GM12865 (cell line): ENCODE data around the gene LTC4S.

Experiments
- DNase-seq: peaks from one replicate; pipeline ENCODE4 v3.0.0; 2010; ENCODE audit warnings: low read depth
- H3K4me3 ChIP-seq: 2 replicates; pipeline ENCODE4 v1.5.1; 2011; ENCODE audit warnings: mild to moderate bottlenecking, low read depth, low read length, control low read depth
- TF ChIP-seq, protein P1 (sequence below): IDR thresholded peaks from 2 replicates; pipeline ENCODE4 v1.5.1; 2011; ENCODE audit warnings: low read length, control low read depth, low read depth, inconsistent platforms; ENCODE audit not compliant: insufficient read depth; ENCODE audit errors: missing control alignments

The LTC4S gene

DNA sequence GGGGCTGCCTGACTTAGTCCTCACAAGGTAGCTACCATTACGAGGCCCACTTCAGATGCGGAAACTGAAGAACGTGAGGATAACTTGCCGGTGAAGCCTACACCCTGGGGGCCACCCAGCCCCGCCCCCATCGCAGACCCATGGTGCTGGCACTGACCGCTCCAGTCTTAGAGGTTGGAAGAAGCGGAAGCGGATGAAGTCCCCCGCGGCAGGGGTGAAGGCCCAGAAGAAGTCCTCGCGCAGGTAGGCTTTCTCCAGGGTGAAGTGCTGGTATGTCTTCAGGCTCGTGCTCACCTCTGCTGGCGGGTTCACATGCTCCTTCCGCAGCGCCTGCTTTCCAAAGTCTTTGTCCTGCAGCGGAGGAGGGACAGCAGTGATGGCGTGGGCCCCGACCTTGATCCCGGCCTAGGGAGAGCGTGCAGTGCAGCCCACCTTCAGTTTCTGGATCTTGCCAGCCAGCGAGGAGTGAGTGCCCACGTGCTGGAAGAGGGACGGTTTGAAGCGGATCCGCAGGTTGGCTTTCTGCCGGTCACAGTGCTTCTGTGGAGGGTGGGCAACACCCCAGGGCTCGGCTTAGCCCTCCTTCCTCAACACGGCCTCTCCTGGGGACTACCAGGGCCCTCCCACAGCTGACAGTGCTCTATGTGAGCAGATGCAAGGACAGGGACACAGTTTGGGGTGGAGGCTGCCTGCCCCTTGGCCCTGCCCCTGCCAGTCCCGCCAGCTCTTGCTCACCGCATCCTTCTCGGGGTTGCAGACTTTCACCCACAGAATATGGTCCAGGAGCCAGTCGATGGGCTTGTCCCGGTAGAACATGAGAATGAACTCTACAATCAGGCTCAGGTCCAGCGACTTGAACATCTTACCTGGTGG is 5.2 kb downstream of the LTC4S start:
- TF ChIP-seq, protein P1, sequence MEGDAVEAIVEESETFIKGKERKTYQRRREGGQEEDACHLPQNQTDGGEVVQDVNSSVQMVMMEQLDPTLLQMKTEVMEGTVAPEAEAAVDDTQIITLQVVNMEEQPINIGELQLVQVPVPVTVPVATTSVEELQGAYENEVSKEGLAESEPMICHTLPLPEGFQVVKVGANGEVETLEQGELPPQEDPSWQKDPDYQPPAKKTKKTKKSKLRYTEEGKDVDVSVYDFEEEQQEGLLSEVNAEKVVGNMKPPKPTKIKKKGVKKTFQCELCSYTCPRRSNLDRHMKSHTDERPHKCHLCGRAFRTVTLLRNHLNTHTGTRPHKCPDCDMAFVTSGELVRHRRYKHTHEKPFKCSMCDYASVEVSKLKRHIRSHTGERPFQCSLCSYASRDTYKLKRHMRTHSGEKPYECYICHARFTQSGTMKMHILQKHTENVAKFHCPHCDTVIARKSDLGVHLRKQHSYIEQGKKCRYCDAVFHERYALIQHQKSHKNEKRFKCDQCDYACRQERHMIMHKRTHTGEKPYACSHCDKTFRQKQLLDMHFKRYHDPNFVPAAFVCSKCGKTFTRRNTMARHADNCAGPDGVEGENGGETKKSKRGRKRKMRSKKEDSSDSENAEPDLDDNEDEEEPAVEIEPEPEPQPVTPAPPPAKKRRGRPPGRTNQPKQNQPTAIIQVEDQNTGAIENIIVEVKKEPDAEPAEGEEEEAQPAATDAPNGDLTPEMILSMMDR = no peak
- no peak overlapping the region for H3K4me3 ChIP-seq
- DNase-seq = no peak

DNA sequence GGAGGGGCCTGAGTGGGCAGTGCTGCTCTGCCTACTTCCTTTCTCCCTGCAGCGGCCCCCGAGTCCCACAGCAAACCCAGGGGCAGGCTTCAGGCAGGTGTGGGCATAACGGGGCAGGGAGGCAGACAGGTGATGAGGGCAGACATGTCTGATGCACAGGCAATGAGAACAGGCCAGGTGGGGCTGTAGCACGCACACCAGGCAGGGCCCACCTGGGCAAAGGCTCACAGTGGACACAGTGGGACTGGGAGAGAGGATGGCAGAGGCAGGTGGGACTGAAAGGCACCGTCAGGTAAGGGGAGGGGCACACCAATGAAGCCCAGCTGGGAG is 5.8 kb downstream of the LTC4S start:
- DNase-seq = no peak
- TF ChIP-seq, protein P1 = no peak
- no peak overlapping the region for H3K4me3 ChIP-seq

DNA sequence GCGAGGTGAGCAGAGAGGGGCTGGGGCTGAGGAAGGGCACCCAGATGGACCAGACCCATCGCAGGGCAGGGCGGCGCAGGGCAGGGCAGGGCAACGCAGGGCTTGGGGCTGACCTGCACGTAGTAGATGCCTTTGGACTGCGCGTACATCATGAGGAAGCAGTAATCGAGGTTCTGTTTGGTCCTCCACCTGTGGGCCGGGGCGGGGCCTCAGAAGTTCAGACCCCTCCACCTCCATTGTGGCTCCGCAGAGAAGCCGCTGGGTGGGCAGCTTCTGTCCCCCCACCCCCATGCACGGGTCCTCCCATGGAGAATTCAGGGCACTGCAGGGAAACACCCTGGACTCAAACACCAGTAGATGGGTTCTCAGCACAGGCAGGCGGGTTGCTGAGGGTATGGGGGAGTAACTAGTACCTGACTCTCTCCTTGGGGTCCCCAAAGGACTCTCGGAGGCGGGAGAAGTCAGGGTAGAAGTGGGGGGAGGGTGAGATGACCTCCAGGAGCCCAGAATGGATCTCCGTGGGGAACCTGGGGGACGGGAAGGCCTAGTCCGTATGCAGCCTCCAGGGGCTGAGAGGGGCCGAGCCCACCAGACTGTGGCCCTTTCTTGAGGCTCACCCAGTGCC is 6.4 kb downstream of the LTC4S start:
- TF ChIP-seq, protein P1 = no peak
- no peak for DNase-seq
- H3K4me3 ChIP-seq = no peak overlapping the region

DNA sequence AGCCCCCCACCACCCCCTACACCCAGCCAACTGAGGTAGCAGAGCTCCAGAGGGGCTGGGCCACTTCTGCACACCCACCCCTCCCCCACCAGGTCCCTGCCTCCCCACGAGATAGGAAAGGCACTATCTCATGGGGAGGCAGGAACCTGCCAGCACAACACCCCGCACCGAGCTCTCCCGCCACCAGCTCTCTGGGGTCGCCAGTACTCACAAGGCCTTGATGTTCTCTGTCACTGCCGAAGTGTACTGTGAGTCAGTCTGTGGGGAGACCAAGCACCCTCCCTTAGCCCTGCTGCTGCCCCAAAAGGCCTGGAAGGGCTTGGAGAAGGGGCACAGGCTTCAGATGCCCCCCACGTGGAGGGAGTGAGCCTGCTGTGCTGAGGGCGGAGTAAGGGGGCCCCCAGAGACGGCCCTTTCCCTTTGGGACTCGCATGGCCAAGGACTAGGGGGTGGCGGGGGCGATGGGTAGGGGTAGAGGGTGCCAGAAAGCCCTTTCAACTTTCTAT is 7.0 kb downstream of the LTC4S start:
- no peak overlapping the region for H3K4me3 ChIP-seq
- TF ChIP-seq, protein P1 = no peak
- DNase-seq = no peak

DNA sequence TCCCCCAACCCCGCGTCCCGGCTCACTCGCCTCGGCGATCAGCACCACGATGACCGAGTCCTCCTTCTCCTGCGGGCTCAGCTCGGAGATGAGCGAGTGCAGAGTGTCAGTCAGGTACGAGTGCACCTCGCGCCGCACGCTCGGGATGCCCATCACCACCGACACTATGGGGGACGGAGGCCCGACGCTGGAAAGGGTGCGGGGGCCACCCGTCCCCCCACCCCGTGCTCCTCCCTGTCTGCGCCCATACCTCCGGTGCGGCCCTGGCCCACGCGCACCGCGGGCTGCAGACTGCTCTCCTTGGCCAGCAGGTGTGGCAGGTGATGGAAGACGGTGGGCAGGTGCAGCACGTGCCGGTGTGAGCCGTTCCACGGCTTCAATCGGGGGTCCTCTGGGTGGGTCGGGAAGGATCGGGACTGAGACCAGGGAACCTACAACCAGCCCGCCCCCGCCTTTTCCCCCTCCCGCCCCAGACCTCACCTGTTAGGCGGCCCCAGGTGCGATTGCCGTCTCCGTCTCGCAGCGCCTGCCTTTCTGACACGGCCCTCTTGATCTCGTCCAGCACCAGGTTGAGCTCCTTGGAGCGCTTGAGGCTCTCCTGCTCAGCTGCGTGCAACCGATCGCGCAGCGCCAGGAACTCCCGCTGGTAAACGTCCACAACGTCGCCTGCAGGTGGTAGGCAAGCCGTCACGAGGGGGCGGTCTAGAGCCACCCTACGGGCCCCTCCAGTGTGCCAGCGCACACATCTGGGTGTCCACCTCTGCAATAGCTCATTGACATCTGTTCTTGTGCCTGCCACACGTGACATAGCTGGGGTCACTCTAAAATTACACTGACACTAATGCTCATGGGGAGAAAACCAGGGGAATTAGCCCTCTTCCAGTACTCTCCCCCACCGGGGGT is 7.8 kb downstream of the LTC4S start:
- no peak overlapping the region for H3K4me3 ChIP-seq
- DNase-seq = peak; percentile 84
- TF ChIP-seq, protein P1 = peak; percentile 86

DNA sequence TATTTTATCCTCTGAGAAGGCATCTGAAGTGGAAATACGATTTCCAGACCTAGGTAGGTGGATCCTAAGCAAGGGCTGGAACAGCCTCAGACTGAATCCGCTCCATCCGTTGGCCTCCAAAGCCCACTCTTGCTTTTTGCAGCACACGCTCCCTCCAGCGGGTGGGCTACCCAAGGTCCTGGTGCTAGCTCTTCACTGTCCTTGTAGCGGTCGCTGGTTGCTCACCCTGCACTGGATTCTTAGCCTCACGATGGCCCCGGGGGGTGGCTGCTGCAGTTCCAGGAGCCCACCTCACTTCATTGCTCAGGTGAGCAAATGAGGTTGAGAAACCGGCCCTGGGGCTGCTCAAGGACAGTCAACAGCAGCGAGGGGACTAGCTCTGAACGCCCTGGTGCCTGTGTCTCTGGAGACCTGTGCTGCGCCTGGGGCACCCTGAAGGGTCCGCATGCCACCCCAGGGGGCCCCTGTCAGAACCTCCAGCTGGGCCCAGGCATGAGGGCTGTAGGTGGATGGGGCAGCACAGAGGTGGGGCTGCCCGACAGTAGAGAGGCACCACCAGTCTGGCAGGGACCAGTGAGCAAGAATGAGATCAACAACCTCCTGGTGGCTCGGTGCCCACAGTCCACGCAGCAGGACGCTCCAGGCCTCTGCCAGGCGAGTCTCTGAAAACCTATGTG is 8.6 kb downstream of the LTC4S start:
- no peak overlapping the region for H3K4me3 ChIP-seq
- TF ChIP-seq, protein P1 = no peak
- no peak for DNase-seq
